Duodenal mucosa (tissue), 2 donors: ENCODE results near the gene STK33.

Experiments
- H3K27ac ChIP-seq: one replicate; pipeline ENCODE4 v1.7.0; 2013; ENCODE audit warnings: low read depth, low read length
- H3K27me3 ChIP-seq, 2 donors: one replicate each; pipeline ENCODE4 v1.7.0; 2013; ENCODE audit warnings: low read length in 2 of 2, control low read depth in 1 of 2; ENCODE audit not compliant: insufficient read depth in 2 of 2, control insufficient read depth in 1 of 2
- H3K36me3 ChIP-seq, 2 donors: one replicate each; pipeline ENCODE4 v1.7.0; 2013; ENCODE audit warnings: low read length in 2 of 2, control low read depth in 1 of 2; ENCODE audit not compliant: insufficient read depth in 2 of 2, control insufficient read depth in 1 of 2
- H3K4me1 ChIP-seq, 2 donors: one replicate each; pipeline ENCODE4 v1.7.0; 2013; ENCODE audit warnings: low read length in 2 of 2, control low read depth in 1 of 2; ENCODE audit not compliant: insufficient read depth in 2 of 2, control insufficient read depth in 1 of 2
- H3K4me3 ChIP-seq, 2 donors: one replicate each; pipeline ENCODE4 v1.7.0; 2013; ENCODE audit warnings: low read length in 2 of 2, low read depth in 1 of 2
- H3K9ac ChIP-seq, 2 donors: one replicate each; pipeline ENCODE4 v1.7.0; 2013; ENCODE audit warnings: low read length in 2 of 2, low read depth in 1 of 2
- H3K9me3 ChIP-seq, 2 donors: one replicate each; pipeline ENCODE4 v1.7.0; 2013; ENCODE audit warnings: low read length in 2 of 2, control low read depth in 1 of 2; ENCODE audit not compliant: control insufficient read depth in 1 of 2

Gene STK33

GRCh38 chr11:8604078-8604723 lies 10.2 kb upstream of the STK33 start:
- no peak overlapping the region for H3K27ac ChIP-seq
- H3K4me1 ChIP-seq, result peaks cover 0 to 8% of the 10 kb centered on the region in 2 donors
- no peaks in the 10 kb centered on the region for H3K9me3 ChIP-seq

GRCh38 chr11:8603696-8604077 lies 9.7 kb upstream of the STK33 start:
- H3K9me3 ChIP-seq, result no peaks in the 10 kb centered on the region
- no peaks in the 10 kb centered on the region for H3K36me3 ChIP-seq
- H3K27ac ChIP-seq, result no peak overlapping the region
- peak overlapping the region in 1 of 2 donors; percentile 8 for H3K4me3 ChIP-seq
- H3K9ac ChIP-seq, result no peak overlapping the region
- H3K4me1 ChIP-seq, result peaks cover 0 to 8% of the 10 kb centered on the region in 2 donors
- no peaks in the 10 kb centered on the region for H3K27me3 ChIP-seq

More at GRCh38 chr11:8604078-8604723, 10.2 kb upstream of the STK33 start:
- Histone ChIP-seq H3K27me3 (no peaks in the 10 kb centered on the region), H3K4me3 (peak overlapping the region in 1 of 2 donors; percentile 8), H3K36me3 (no peaks in the 10 kb centered on the region), H3K9ac (no peak overlapping the region)

GRCh38 chr11:8601376-8602133 lies 7.5 kb upstream of the STK33 start:
- Histone ChIP-seq H3K4me3 (no peak overlapping the region), H3K27ac (no peak overlapping the region), H3K27me3 (no peaks in the 10 kb centered on the region), H3K9ac (no peak overlapping the region), H3K36me3 (no peaks in the 10 kb centered on the region), H3K4me1 (peaks cover 4 to 8% of the 10 kb centered on the region in 2 donors), H3K9me3 (no peaks in the 10 kb centered on the region)

GRCh38 chr11:8598506-8598905 lies 4.5 kb upstream of the STK33 start:
- no peaks in the 10 kb centered on the region for H3K9me3 ChIP-seq
- peaks cover 0 to 4% of the 10 kb centered on the region in 2 donors for H3K27me3 ChIP-seq
- H3K4me3 ChIP-seq, result no peak overlapping the region
- H3K27ac ChIP-seq, result no peak overlapping the region
- H3K36me3 ChIP-seq, result no peaks in the 10 kb centered on the region
- peaks cover 0 to 12% of the 10 kb centered on the region in 2 donors for H3K4me1 ChIP-seq
- H3K9ac ChIP-seq, result no peak overlapping the region

- Histone ChIP-seq H3K36me3 (no peaks in the 10 kb centered on the region), H3K9me3 (no peaks in the 10 kb centered on the region), H3K4me3 (no peak overlapping the region), H3K27ac (no peak overlapping the region), H3K4me1 (peaks cover 0 to 12% of the 10 kb centered on the region in 2 donors), H3K9ac (no peak overlapping the region), H3K27me3 (peaks cover 0 to 8% of the 10 kb centered on the region in 2 donors)
Observed at GRCh38 chr11:8597182-8597581, 3.2 kb upstream of the STK33 start.

- Histone ChIP-seq H3K9me3 (no peaks in the 10 kb centered on the region), H3K4me3 (no peak overlapping the region), H3K36me3 (no peaks in the 10 kb centered on the region), H3K27ac (no peak overlapping the region), H3K27me3 (peaks cover 0 to 8% of the 10 kb centered on the region in 2 donors), H3K9ac (no peak overlapping the region), H3K4me1 (peaks cover 0 to 12% of the 10 kb centered on the region in 2 donors)
Observed at GRCh38 chr11:8596504-8597046, 2.5 kb upstream of the STK33 start.

GRCh38 chr11:8593455-8593854 lies 573 bp downstream of the STK33 start:
- Histone ChIP-seq H3K27ac (no peak overlapping the region), H3K4me3 (peak overlapping the region; percentile 70 to 78), H3K9me3 (no peaks in the 10 kb centered on the region), H3K9ac (peak overlapping the region; percentile 13 to 65), H3K27me3 (peaks cover 0 to 8% of the 10 kb centered on the region in 2 donors), H3K36me3 (no peaks in the 10 kb centered on the region), H3K4me1 (peaks cover 0 to 12% of the 10 kb centered on the region in 2 donors)

- no peak overlapping the region for H3K27ac ChIP-seq
- no peak overlapping the region for H3K4me3 ChIP-seq
- H3K27me3 ChIP-seq, result no peaks in the 10 kb centered on the region
- no peaks in the 10 kb centered on the region for H3K36me3 ChIP-seq
- no peaks in the 10 kb centered on the region for H3K9me3 ChIP-seq
- H3K4me1 ChIP-seq, result peaks cover 5 to 6% of the 10 kb centered on the region in 2 donors
- no peak overlapping the region for H3K9ac ChIP-seq
Observed at GRCh38 chr11:8587915-8588314, 6.1 kb downstream of the STK33 start.

GRCh38 chr11:8586805-8587204 lies 7.2 kb downstream of the STK33 start:
- Histone ChIP-seq H3K27ac (no peak overlapping the region), H3K9me3 (no peaks in the 10 kb centered on the region), H3K9ac (no peak overlapping the region), H3K36me3 (no peaks in the 10 kb centered on the region), H3K4me3 (no peak overlapping the region), H3K4me1 (peaks cover 5 to 6% of the 10 kb centered on the region in 2 donors), H3K27me3 (no peaks in the 10 kb centered on the region)

- no peak overlapping the region for H3K4me3 ChIP-seq
- H3K9ac ChIP-seq, result no peak overlapping the region
- H3K36me3 ChIP-seq, result no peaks in the 10 kb centered on the region
- no peak overlapping the region for H3K27ac ChIP-seq
- no peaks in the 10 kb centered on the region for H3K9me3 ChIP-seq
- no peaks in the 10 kb centered on the region for H3K27me3 ChIP-seq
- H3K4me1 ChIP-seq, result peaks cover 5 to 6% of the 10 kb centered on the region in 2 donors
Observed at GRCh38 chr11:8586184-8586583, 7.8 kb downstream of the STK33 start.
